H9 (cell line): ENCODE measurements around the gene MRPS18A. TPM values are rescaled to one million over a fixed set of nuclear protein-coding genes. Genes with fewer than 3 reads are reported as not detected.

Source experiments
- DNase-seq: peaks from one replicate; pipeline ENCODE4 v3.0.0-alpha.2; 2017
- H2AFZ ChIP-seq: one replicate; pipeline ENCODE4 v1.6.1; 2013; ENCODE audit warnings: mild to moderate bottlenecking, low read length, control low read depth, moderate library complexity
- H2AK5ac ChIP-seq: 2 replicates; pipeline ENCODE4 v1.6.1; 2013; ENCODE audit warnings: low read length, control low read depth, mixed read lengths; ENCODE audit not compliant: insufficient read length
- H2BK120ac ChIP-seq: one replicate; pipeline ENCODE4 v1.6.1; 2013; ENCODE audit warnings: low read depth, mild to moderate bottlenecking, low read length, control low read depth, inconsistent platforms; ENCODE audit not compliant: poor library complexity, severe bottlenecking
- H2BK12ac ChIP-seq: 2 replicates; pipeline ENCODE4 v1.6.1; 2013; ENCODE audit warnings: low read length, control low read depth, mixed read lengths, low read depth; ENCODE audit not compliant: insufficient read length
- H2BK15ac ChIP-seq: 2 replicates; pipeline ENCODE4 v1.6.1; 2013; ENCODE audit warnings: low read depth, low read length, control low read depth
- H2BK20ac ChIP-seq: one replicate; pipeline ENCODE4 v1.6.1; 2013; ENCODE audit warnings: low read depth, mild to moderate bottlenecking, low read length, control low read depth, inconsistent platforms; ENCODE audit not compliant: poor library complexity, severe bottlenecking
- H2BK5ac ChIP-seq: 2 replicates; pipeline ENCODE4 v1.6.1; 2013; ENCODE audit warnings: low read length, control low read depth, mixed read lengths; ENCODE audit not compliant: insufficient read length
- H3K14ac ChIP-seq: 2 replicates; pipeline ENCODE4 v1.6.1; 2013; ENCODE audit warnings: low read length, control low read depth; ENCODE audit not compliant: insufficient read depth
- H3K18ac ChIP-seq: 2 replicates; pipeline ENCODE4 v1.6.1; 2013; ENCODE audit warnings: low read depth, mild to moderate bottlenecking, mixed read lengths, low read length, control low read depth; ENCODE audit not compliant: insufficient read length
- H3K23ac ChIP-seq: 2 replicates; pipeline ENCODE4 v1.6.1; 2013; ENCODE audit warnings: low read length, control low read depth, mixed read lengths, low read depth; ENCODE audit not compliant: insufficient read length
- H3K23me2 ChIP-seq: 2 replicates; pipeline ENCODE4 v1.6.1; 2013; ENCODE audit warnings: low read depth, mild to moderate bottlenecking, mixed read lengths, low read length, control low read depth; ENCODE audit not compliant: insufficient read length, poor library complexity, severe bottlenecking
- H3K27ac ChIP-seq: 2 replicates; pipeline ENCODE4 v1.5.1; 2013; ENCODE audit warnings: low read length, control low read depth, mixed read lengths, low read depth; ENCODE audit not compliant: insufficient read length
- H3K27me3 ChIP-seq: 2 replicates; pipeline ENCODE4 v1.6.1; 2013; ENCODE audit warnings: low read length, control low read depth, inconsistent platforms; ENCODE audit not compliant: insufficient read depth
- H3K4ac ChIP-seq: 2 replicates; pipeline ENCODE4 v1.6.1; 2013; ENCODE audit warnings: low read depth, mild to moderate bottlenecking, control low read depth, inconsistent platforms, low read length, moderate library complexity
- H3K4me1 ChIP-seq: 2 replicates; pipeline ENCODE4 v1.6.1; 2013; ENCODE audit warnings: low read length, control low read depth, inconsistent platforms; ENCODE audit not compliant: insufficient read depth
- H3K4me2 ChIP-seq: 2 replicates; pipeline ENCODE4 v1.6.1; 2013; ENCODE audit warnings: low read length, control low read depth, mixed read lengths; ENCODE audit not compliant: insufficient read length, insufficient read depth
- H3K56ac ChIP-seq: 2 replicates; pipeline ENCODE4 v1.6.1; 2013; ENCODE audit warnings: low read depth, mild to moderate bottlenecking, mixed read lengths, low read length, control low read depth; ENCODE audit not compliant: insufficient read length
- H3K79me1 ChIP-seq: 2 replicates; pipeline ENCODE4 v1.6.1; 2013; ENCODE audit warnings: low read depth, mild to moderate bottlenecking, moderate library complexity, low read length, control low read depth, inconsistent platforms; ENCODE audit not compliant: insufficient read depth, poor library complexity, severe bottlenecking
- H3K79me2 ChIP-seq: 2 replicates; pipeline ENCODE4 v1.6.1; 2013; ENCODE audit warnings: low read length, control low read depth, inconsistent platforms; ENCODE audit not compliant: insufficient read depth
- H3K9ac ChIP-seq: 2 replicates; pipeline ENCODE4 v1.6.1; 2013; ENCODE audit warnings: low read length, control low read depth, mixed read lengths; ENCODE audit not compliant: insufficient read length; ENCODE audit errors: extremely low read depth
- H3K9me3 ChIP-seq: one replicate; pipeline ENCODE4 v1.6.1; 2013; ENCODE audit warnings: low read depth, low read length, inconsistent platforms; ENCODE audit not compliant: control insufficient read depth
- H3T11ph ChIP-seq: one replicate; pipeline ENCODE4 v1.6.1; 2013; ENCODE audit warnings: mild to moderate bottlenecking, low read length, control low read depth, inconsistent platforms
- H4K20me1 ChIP-seq: one replicate; pipeline ENCODE4 v1.6.1; 2013; ENCODE audit not compliant: control insufficient read depth, insufficient read length, insufficient read depth
- H4K5ac ChIP-seq: 2 replicates; pipeline ENCODE4 v1.6.1; 2013; ENCODE audit warnings: low read depth, mild to moderate bottlenecking, mixed read lengths, low read length, control low read depth; ENCODE audit not compliant: insufficient read length
- H4K8ac ChIP-seq: replicated peaks from 2 replicates; pipeline ENCODE4 v1.6.1; 2013; ENCODE audit warnings: low read length, control low read depth, mixed read lengths, low read depth; ENCODE audit not compliant: insufficient read length
- H4K91ac ChIP-seq: 2 replicates; pipeline ENCODE4 v1.6.1; 2013; ENCODE audit warnings: low read depth, mild to moderate bottlenecking, moderate library complexity, mixed read lengths, low read length, control low read depth; ENCODE audit not compliant: insufficient read length
- H3K27ac Mint-ChIP-seq, 3 experiments: 2 replicates in 2 of 3; 3 replicates in 1 of 3; pipeline ENCODE4 v1.8.0; 2020 to 2021; ENCODE audit warnings: mixed read lengths in 3 of 3, mild to moderate bottlenecking in 1 of 3, moderate library complexity in 1 of 3
- H3K27me3 Mint-ChIP-seq: 2 replicates; pipeline ENCODE4 v1.8.0; 2021; ENCODE audit warnings: low read depth, mild to moderate bottlenecking, moderate library complexity, mixed read lengths
- H3K36me3 Mint-ChIP-seq, 3 experiments: 2 replicates in 2 of 3; 3 replicates in 1 of 3; pipeline ENCODE4 v1.8.0; 2020 to 2021; ENCODE audit warnings: low read depth in 3 of 3, mixed read lengths in 3 of 3; ENCODE audit not compliant: insufficient read depth in 1 of 3
- H3K4me1 Mint-ChIP-seq, 2 experiments: 2 replicates each; pipeline ENCODE4 v1.8.0; 2020; ENCODE audit warnings: mixed read lengths in 2 of 2
- H3K4me3 Mint-ChIP-seq, 2 experiments: 2 replicates in 1 of 2; 3 replicates in 1 of 2; pipeline ENCODE4 v1.8.0; 2020 to 2021; ENCODE audit warnings: mild to moderate bottlenecking in 2 of 2, mixed read lengths in 2 of 2, moderate library complexity in 1 of 2
- H3K9me3 Mint-ChIP-seq, 2 experiments: 2 replicates in 1 of 2; 3 replicates in 1 of 2; pipeline ENCODE4 v1.8.0; 2020; ENCODE audit warnings: mild to moderate bottlenecking in 2 of 2, mixed read lengths in 2 of 2, moderate library complexity in 1 of 2
- CTCF ChIP-seq: fragments of 200-600 bp; sonication (generic); conservative IDR thresholded peaks from 3 replicates; pipeline ENCODE4 v1.8.0; 2021; ENCODE audit warnings: antibody characterized with exemption, mild to moderate bottlenecking
- WGBS: extraction: QIAGEN DNeasy Blood & Tissue Kit; methylation state at CpG from one replicate; pipeline ENCODE4 v1.1.7; 2013; ENCODE audit warnings: missing lambda C conversion rate, low lambda C conversion rate, mixed read lengths; ENCODE audit not compliant: insufficient read length; ENCODE audit errors: extremely low coverage; 5-methylcytosine and 5-hydroxymethylcytosine counted together
- total RNA-seq: library from RNA; stranded (reverse); gene quantifications from 2 replicates; pipeline ENCODE4 v1.2.1, GENCODE V29; 2021

The MRPS18A gene
- total RNA-seq, 1 experiment from 2014 or later = 65.1 TPM

GRCh38 chr6:43630980-43631619 is 56.5 kb downstream of the MRPS18A start:
- peaks cover 10% of the 10 kb centered on the region for H3K23me2 ChIP-seq
- peaks cover 2% of the 10 kb centered on the region; the same call in 1 of the 2 replicates for H3K79me2 ChIP-seq
- H3K79me1 ChIP-seq = peaks cover 6% of the 10 kb centered on the region
- H2BK5ac ChIP-seq = no peak overlapping the region
- H3K9ac ChIP-seq = no peak overlapping the region
- no peak overlapping the region for H4K5ac ChIP-seq
- no peak overlapping the region for H3K56ac ChIP-seq
- no peak overlapping the region for H4K8ac ChIP-seq
- H3T11ph ChIP-seq = no peak overlapping the region
- no peak for DNase-seq
- H3K23ac ChIP-seq = no peak overlapping the region
- H2AK5ac ChIP-seq = no peak overlapping the region
- no peaks in the 10 kb centered on the region for H3K27me3 Mint-ChIP-seq
- no peak overlapping the region for H3K4me2 ChIP-seq
- H2BK120ac ChIP-seq = no peak overlapping the region
- TF ChIP-seq CTCF = no peak
- H3K4me3 Mint-ChIP-seq = no peak overlapping the region
- peaks cover 22 to 27% of the 10 kb centered on the region in 2 experiments for H3K4me1 Mint-ChIP-seq
- H2BK12ac ChIP-seq = no peak overlapping the region
- H3K14ac ChIP-seq = no peak overlapping the region
- no peak overlapping the region for H2AFZ ChIP-seq
- no peak overlapping the region for H2BK15ac ChIP-seq
- no peak overlapping the region for H4K91ac ChIP-seq
- WGBS = no CpG with 5 or more reads among the region's 1 CpG
- no peaks in the 10 kb centered on the region for H3K27me3 ChIP-seq
- H2BK20ac ChIP-seq = no peak overlapping the region
- no peak overlapping the region for H3K4ac ChIP-seq
- no peak overlapping the region for H3K27ac ChIP-seq
- H3K27ac Mint-ChIP-seq = peak overlapping the region in 2 of 3 experiments; percentile 37 to 94; a peak in 3 of 7 replicates
- H3K18ac ChIP-seq = no peak overlapping the region
- H3K36me3 Mint-ChIP-seq = peaks cover 9 to 22% (median 18%) of the 10 kb centered on the region in 3 experiments; a peak in 5 of 7 replicates
- H3K9me3 Mint-ChIP-seq = no peaks in the 10 kb centered on the region; a peak in 1 of 5 replicates
- H4K20me1 ChIP-seq = no peaks in the 10 kb centered on the region
- no peaks in the 10 kb centered on the region for H3K4me1 ChIP-seq
- H3K9me3 ChIP-seq = no peaks in the 10 kb centered on the region
